Common myeloid progenitor, CD34-positive (primary cell): Measurements from ENCODE around the gene ZNF79.
A peak's percentile ranks its signal among the peaks of the same experiment; 100 is the strongest.

Experiments
- CTCF ChIA-PET: fragments of 350-600 bp; sonication (Branson Sonifier 250); formaldehyde crosslinking; loops from one replicate; lab custom pipeline; 2021; ENCODE audit warnings: antibody characterized with exemption; lab: Charles Lee
- POLR2A ChIA-PET: fragments of 350-600 bp; sonication (Branson Sonifier 250); formaldehyde crosslinking; loops from one replicate; lab custom pipeline; 2021; ENCODE audit warnings: antibody characterized with exemption; lab: Charles Lee
- DNase-seq, 3 donors: peaks; one replicate each; pipeline versions ENCODE4 v3.0.0 to v3.0.0-alpha.2; 2013
- H3K27ac ChIP-seq, 2 experiments: 1 replicate in 1 of 2; 2 replicates in 1 of 2; pipeline ENCODE4 v1.7.0; 2013; ENCODE audit warnings: inconsistent platforms in 2 of 2, low read length in 2 of 2, mild to moderate bottlenecking in 2 of 2, low read depth in 1 of 2, moderate library complexity in 1 of 2; ENCODE audit not compliant: severe bottlenecking in 2 of 2, insufficient read depth in 1 of 2, poor library complexity in 1 of 2
- H3K27me3 ChIP-seq, 5 experiments: replicated peaks in 2 of 5; 1 replicate in 3 of 5; 2 replicates in 2 of 5; pipeline versions ENCODE4 v1.6.1 to v1.7.0; 2013; ENCODE audit warnings: low read length in 4 of 5, mild to moderate bottlenecking in 2 of 5, moderate library complexity in 2 of 5, inconsistent platforms in 1 of 5; ENCODE audit not compliant: insufficient read depth in 5 of 5, control insufficient read depth in 4 of 5
- H3K36me3 ChIP-seq, 4 experiments: 1 replicate in 2 of 4; 2 replicates in 2 of 4; pipeline versions ENCODE4 v1.6.1 to v1.7.0; 2013; ENCODE audit warnings: low read length in 3 of 4, control low read depth in 1 of 4, mild to moderate bottlenecking in 1 of 4; ENCODE audit not compliant: control insufficient read depth in 4 of 4, insufficient read depth in 4 of 4
- H3K4me1 ChIP-seq, 4 experiments: 1 replicate in 3 of 4; 2 replicates in 1 of 4; pipeline versions ENCODE4 v1.6.1 to v1.7.1; 2013; ENCODE audit warnings: low read length in 3 of 4, mild to moderate bottlenecking in 3 of 4, control low read depth in 1 of 4, inconsistent platforms in 1 of 4, moderate library complexity in 1 of 4; ENCODE audit not compliant: control insufficient read depth in 4 of 4, insufficient read depth in 4 of 4; ENCODE audit errors: control extremely low read depth in 1 of 4
- H3K4me3 ChIP-seq, 7 experiments: 1 replicate in 4 of 7; 2 replicates in 3 of 7; pipeline versions ENCODE4 v1.5.1 to v1.7.0; 2013; ENCODE audit warnings: mild to moderate bottlenecking in 7 of 7, low read length in 6 of 7, moderate library complexity in 6 of 7, inconsistent platforms in 2 of 7, low read depth in 2 of 7, control low read depth in 1 of 7; ENCODE audit not compliant: insufficient read depth in 4 of 7, control insufficient read depth in 1 of 7; ENCODE audit errors: extremely low read depth in 1 of 7
- H3K9me3 ChIP-seq, 5 experiments: 1 replicate in 4 of 5; 2 replicates in 1 of 5; pipeline versions ENCODE4 v1.6.1 to v1.7.1; 2013; ENCODE audit warnings: low read length in 4 of 5, mild to moderate bottlenecking in 2 of 5, inconsistent platforms in 1 of 5, low read depth in 1 of 5, moderate library complexity in 1 of 5; ENCODE audit not compliant: control insufficient read depth in 4 of 5, insufficient read depth in 2 of 5; ENCODE audit errors: control extremely low read depth in 1 of 5
- WGBS: methylation state at CpG from one replicate; pipeline ENCODE4 v1.1.5; 2013; ENCODE audit not compliant: insufficient coverage; 5-methylcytosine and 5-hydroxymethylcytosine counted together

Gene ZNF79

DNA sequence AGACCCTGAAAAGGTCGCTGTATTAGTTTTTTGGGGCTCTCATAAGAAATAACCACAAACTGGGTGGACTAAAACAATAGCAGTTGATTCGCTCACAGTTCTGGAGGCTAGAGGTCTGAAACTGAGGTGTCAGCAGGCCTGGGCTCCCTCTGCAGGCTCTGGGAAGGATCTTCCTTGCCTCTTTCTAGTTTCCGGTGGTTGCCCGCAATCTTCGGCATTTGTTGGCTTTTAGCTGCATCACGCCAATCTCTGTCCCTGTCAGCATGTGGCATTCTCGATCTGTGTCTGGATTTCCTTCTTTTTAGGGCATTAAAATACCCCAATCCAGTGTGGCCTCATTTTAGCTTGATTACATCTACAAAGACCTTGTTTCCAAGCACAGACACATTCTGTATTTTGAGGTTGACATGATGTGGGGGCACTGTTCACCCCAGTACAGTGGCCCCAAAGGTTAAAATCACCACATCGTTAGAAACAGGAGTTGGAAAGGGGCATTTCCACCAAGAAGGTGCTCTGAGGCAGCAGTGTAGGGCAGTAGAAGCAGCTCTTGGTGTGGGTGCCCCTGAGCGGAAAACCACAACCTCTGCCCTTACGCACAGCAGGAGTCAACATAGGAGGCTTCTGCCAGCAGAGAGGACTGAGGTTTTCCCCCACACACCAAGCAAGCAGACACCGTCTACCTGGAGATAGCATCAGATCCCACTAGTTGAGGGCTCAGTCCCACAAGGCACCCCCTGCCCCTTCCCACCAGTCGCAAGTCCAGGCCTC, 13.5 kb downstream of the ZNF79 start:
- peak in 2 of 3 donors; percentile 35 to 37 for DNase-seq
- H3K36me3 ChIP-seq: peaks cover 32 to 85% (median 65%) of the 10 kb centered on the region in 4 experiments
- no peak overlapping the region for H3K27ac ChIP-seq
- H3K4me3 ChIP-seq: no peak overlapping the region
- H3K4me1 ChIP-seq: no peaks in the 10 kb centered on the region
- WGBS: 94% methylated on average over 11 of the region's 12 CpGs
- H3K27me3 ChIP-seq: no peaks in the 10 kb centered on the region
- ChIA-PET POLR2A (interaction anchor here (1.0 kb wide), 1 partner anchor 13 kb away, joined by 5 read pairs; the partner anchor contains the start of genes LRSAM1 and RPL12), CTCF (interaction anchor here (1.2 kb wide), 1 partner anchor 18 kb away, joined by 3 read pairs; no protein-coding TSS in a partner anchor)
- H3K9me3 ChIP-seq: peaks cover 0 to 3% (median 0%) of the 10 kb centered on the region in 5 experiments

DNA sequence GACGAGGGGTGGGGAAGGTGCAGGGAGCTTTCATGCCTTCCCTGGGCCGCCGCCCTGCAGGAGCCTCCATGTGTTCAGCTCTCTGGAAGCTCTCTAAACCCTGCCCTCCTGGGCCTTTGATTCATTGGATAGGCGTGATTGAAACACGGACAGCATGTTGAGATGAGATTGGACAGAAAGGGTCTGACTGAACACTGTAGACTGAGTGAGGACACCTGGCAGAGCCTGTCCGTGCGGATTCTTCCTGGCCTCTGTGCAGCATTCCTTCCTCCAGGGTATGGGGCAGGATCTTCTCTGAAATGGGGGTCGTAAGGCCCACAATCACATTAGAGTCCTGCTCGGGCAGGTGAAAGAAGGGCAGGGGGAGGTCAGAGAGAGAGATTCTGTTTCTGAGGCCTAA, 14.2 kb downstream of the ZNF79 start:
- ChIA-PET POLR2A (no interaction called here), CTCF (no interaction called here)
- H3K27me3 ChIP-seq: no peaks in the 10 kb centered on the region
- H3K9me3 ChIP-seq: peaks cover 0 to 7% (median 0%) of the 10 kb centered on the region in 5 experiments
- peaks cover 28 to 84% (median 63%) of the 10 kb centered on the region in 4 experiments for H3K36me3 ChIP-seq
- H3K27ac ChIP-seq: no peak overlapping the region
- no peak for DNase-seq
- WGBS: 95% methylated on average over 8 of the region's 9 CpGs
- no peak overlapping the region for H3K4me3 ChIP-seq
- H3K4me1 ChIP-seq: no peaks in the 10 kb centered on the region

DNA sequence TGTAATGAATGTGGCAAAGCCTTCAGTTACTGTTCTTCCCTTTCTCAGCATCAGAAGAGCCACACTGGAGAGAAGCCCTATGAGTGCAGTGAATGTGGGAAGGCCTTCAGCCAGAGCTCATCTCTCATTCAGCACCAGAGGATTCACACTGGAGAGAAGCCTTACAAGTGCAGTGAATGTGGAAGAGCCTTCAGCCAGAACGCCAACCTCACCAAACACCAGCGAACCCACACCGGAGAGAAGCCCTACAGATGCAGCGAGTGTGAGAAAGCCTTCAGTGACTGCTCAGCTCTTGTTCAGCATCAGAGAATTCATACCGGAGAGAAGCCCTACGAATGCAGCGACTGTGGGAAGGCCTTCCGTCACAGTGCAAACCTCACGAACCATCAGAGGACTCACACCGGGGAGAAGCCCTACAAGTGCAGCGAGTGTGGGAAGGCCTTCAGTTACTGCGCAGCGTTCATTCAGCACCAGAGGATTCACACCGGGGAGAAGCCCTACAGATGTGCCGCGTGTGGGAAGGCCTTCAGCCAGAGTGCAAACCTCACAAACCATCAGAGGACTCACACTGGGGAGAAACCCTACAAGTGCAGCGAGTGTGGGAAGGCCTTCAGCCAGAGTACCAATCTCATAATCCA, 20.2 kb downstream of the ZNF79 start:
- ChIA-PET POLR2A (interaction anchor here (0.6 kb wide), 1 partner anchor 47 kb away, joined by 3 read pairs; the partner anchor contains the start of gene SLC2A8), CTCF (interaction anchor here (1.5 kb wide), 1 partner anchor 11 kb away, joined by 5 read pairs; no protein-coding TSS in a partner anchor)
- H3K36me3 ChIP-seq: peaks cover 15 to 84% (median 72%) of the 10 kb centered on the region in 4 experiments
- peaks cover 4 to 13% (median 8%) of the 10 kb centered on the region in 4 experiments for H3K4me1 ChIP-seq
- DNase-seq: no peak
- peaks cover 0 to 26% (median 0%) of the 10 kb centered on the region in 5 experiments for H3K9me3 ChIP-seq
- H3K4me3 ChIP-seq: no peak overlapping the region
- H3K27me3 ChIP-seq: no peaks in the 10 kb centered on the region
- WGBS: 98% methylated on average over 13 of the region's 17 CpGs
- H3K27ac ChIP-seq: no peak overlapping the region

DNA sequence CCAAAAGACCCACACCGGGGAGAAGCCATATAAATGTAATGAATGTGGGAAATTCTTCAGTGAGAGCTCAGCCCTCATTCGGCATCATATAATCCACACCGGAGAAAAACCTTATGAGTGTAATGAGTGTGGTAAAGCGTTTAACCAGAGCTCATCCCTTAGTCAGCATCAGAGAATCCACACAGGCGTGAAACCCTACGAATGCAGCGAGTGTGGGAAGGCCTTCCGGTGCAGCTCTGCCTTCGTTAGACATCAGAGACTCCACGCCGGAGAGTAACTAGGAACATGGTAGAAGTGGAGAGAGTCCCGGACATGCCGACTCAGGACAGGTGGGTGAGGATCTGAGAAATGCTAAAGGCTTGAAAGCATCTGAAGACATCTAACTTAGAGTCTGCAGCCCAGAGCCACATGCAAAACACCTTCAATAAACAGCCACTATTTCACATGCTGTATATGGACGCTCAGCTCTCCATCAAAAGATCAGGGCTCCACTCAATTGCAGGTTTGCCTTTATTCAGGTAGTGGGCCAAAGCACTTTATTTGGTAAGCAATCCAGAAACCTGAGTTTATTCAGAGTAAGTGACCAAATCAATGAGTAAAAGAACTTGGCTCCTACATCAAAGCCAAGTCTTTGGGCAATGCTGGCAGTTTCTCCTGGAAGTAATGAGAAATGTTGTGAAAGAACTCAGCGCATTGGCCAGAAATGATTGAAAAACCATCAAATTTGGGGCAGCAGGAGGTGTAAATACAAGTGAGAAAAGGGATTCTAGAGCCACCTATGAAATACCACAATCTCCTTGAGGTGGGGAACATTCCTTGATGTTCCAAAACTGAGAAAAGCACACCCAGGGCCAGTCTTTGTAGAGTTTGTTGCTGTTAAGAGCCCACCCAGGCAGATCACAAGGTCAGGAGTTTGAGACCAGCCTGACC, 21.0 kb downstream of the ZNF79 start:
- peaks cover 15 to 86% (median 71%) of the 10 kb centered on the region in 4 experiments for H3K36me3 ChIP-seq
- H3K27ac ChIP-seq: no peak overlapping the region
- ChIA-PET POLR2A (interaction anchor here (0.6 kb wide), 1 partner anchor 48 kb away, joined by 3 read pairs; the partner anchor contains the start of gene SLC2A8), CTCF (no interaction called here)
- H3K4me1 ChIP-seq: peaks cover 12 to 21% (median 16%) of the 10 kb centered on the region in 4 experiments
- H3K9me3 ChIP-seq: peaks cover 0 to 26% (median 0%) of the 10 kb centered on the region in 5 experiments
- DNase-seq: no peak
- no peaks in the 10 kb centered on the region for H3K27me3 ChIP-seq
- WGBS: 97% methylated on average over 12 of the region's 15 CpGs
- no peak overlapping the region for H3K4me3 ChIP-seq

DNA sequence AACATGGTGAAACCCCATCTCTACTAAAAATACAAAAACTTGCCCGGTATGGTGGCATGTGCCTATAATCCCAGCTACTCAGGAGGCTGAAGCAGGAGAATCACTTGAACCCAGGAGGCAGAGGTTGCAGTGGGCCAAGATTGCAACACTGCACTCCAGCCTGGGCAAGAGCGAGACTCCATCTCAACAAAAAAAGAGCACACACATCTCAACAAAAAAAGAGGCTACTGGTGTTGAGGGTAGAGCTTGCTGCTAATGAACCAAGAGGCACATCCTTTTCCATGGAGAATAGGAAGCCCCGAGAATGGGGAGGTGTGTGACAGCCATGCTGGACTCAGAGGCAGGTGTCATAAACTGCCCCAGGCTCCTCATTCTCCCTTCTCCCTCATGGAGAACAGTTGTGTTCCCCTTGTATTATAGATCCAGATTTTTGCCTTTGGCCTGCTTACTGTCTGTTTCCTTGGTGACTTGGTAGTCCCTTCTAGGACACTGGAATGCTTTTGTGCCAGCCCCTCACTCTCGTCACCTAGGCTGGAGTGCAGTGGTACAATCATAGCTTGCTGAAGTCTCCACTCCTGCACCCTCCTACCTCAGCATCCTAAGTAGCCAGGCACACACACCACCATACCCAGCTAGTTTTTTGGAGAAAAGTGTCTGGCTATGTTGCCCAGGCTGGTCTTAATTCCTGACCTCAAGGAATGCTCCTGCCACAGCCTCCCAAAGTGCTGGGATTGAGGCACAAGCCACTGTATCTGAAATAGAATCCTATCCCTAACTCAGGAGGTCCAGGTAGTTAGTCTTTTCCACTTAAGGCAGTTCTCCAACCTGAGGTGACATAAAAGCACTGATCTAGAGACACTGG, 21.9 kb downstream of the ZNF79 start:
- 90% methylated on average over 2 of the region's 4 CpGs for WGBS
- ChIA-PET CTCF (no interaction called here), POLR2A (no interaction called here)

More for the DNA sequence above, 21.9 kb downstream of the ZNF79 start:
- no peak for DNase-seq
- Histone ChIP-seq H3K27me3 (no peaks in the 10 kb centered on the region), H3K4me1 (peaks cover 13 to 28% (median 19%) of the 10 kb centered on the region in 4 experiments), H3K9me3 (peaks cover 0 to 24% (median 0%) of the 10 kb centered on the region in 5 experiments), H3K36me3 (peaks cover 8 to 83% (median 62%) of the 10 kb centered on the region in 4 experiments), H3K27ac (peak overlapping the region in 1 of 2 experiments; percentile 3), H3K4me3 (no peak overlapping the region)
